H9 (cell line): ENCODE data around the gene TBC1D8. TPM values are rescaled to one million over a fixed set of nuclear protein-coding genes. Genes with fewer than 3 reads are reported as not detected.
"Not testable (repeated sequence)": the region's sequence is repeated elsewhere in the genome, so short reads cannot be mapped to it uniquely, and the experiment has no call there.

ENCODE experiments used
- DNase-seq: peaks from one replicate; pipeline ENCODE4 v3.0.0-alpha.2; 2017
- H2AFZ ChIP-seq: one replicate; pipeline ENCODE4 v1.6.1; 2013; ENCODE audit warnings: mild to moderate bottlenecking, low read length, control low read depth, moderate library complexity
- H2AK5ac ChIP-seq: 2 replicates; pipeline ENCODE4 v1.6.1; 2013; ENCODE audit warnings: low read length, control low read depth, mixed read lengths; ENCODE audit not compliant: insufficient read length
- H2BK120ac ChIP-seq: one replicate; pipeline ENCODE4 v1.6.1; 2013; ENCODE audit warnings: low read depth, mild to moderate bottlenecking, low read length, control low read depth, inconsistent platforms; ENCODE audit not compliant: poor library complexity, severe bottlenecking
- H2BK12ac ChIP-seq: 2 replicates; pipeline ENCODE4 v1.6.1; 2013; ENCODE audit warnings: low read length, control low read depth, mixed read lengths, low read depth; ENCODE audit not compliant: insufficient read length
- H2BK15ac ChIP-seq: 2 replicates; pipeline ENCODE4 v1.6.1; 2013; ENCODE audit warnings: low read depth, low read length, control low read depth
- H2BK20ac ChIP-seq: one replicate; pipeline ENCODE4 v1.6.1; 2013; ENCODE audit warnings: low read depth, mild to moderate bottlenecking, low read length, control low read depth, inconsistent platforms; ENCODE audit not compliant: poor library complexity, severe bottlenecking
- H2BK5ac ChIP-seq: 2 replicates; pipeline ENCODE4 v1.6.1; 2013; ENCODE audit warnings: low read length, control low read depth, mixed read lengths; ENCODE audit not compliant: insufficient read length
- H3K14ac ChIP-seq: 2 replicates; pipeline ENCODE4 v1.6.1; 2013; ENCODE audit warnings: low read length, control low read depth; ENCODE audit not compliant: insufficient read depth
- H3K18ac ChIP-seq: 2 replicates; pipeline ENCODE4 v1.6.1; 2013; ENCODE audit warnings: low read depth, mild to moderate bottlenecking, mixed read lengths, low read length, control low read depth; ENCODE audit not compliant: insufficient read length
- H3K23ac ChIP-seq: 2 replicates; pipeline ENCODE4 v1.6.1; 2013; ENCODE audit warnings: low read length, control low read depth, mixed read lengths, low read depth; ENCODE audit not compliant: insufficient read length
- H3K23me2 ChIP-seq: 2 replicates; pipeline ENCODE4 v1.6.1; 2013; ENCODE audit warnings: low read depth, mild to moderate bottlenecking, mixed read lengths, low read length, control low read depth; ENCODE audit not compliant: insufficient read length, poor library complexity, severe bottlenecking
- H3K27ac ChIP-seq: 2 replicates; pipeline ENCODE4 v1.5.1; 2013; ENCODE audit warnings: low read length, control low read depth, mixed read lengths, low read depth; ENCODE audit not compliant: insufficient read length
- H3K27me3 ChIP-seq: 2 replicates; pipeline ENCODE4 v1.6.1; 2013; ENCODE audit warnings: low read length, control low read depth, inconsistent platforms; ENCODE audit not compliant: insufficient read depth
- H3K4ac ChIP-seq: 2 replicates; pipeline ENCODE4 v1.6.1; 2013; ENCODE audit warnings: low read depth, mild to moderate bottlenecking, control low read depth, inconsistent platforms, low read length, moderate library complexity
- H3K4me1 ChIP-seq: 2 replicates; pipeline ENCODE4 v1.6.1; 2013; ENCODE audit warnings: low read length, control low read depth, inconsistent platforms; ENCODE audit not compliant: insufficient read depth
- H3K4me2 ChIP-seq: 2 replicates; pipeline ENCODE4 v1.6.1; 2013; ENCODE audit warnings: low read length, control low read depth, mixed read lengths; ENCODE audit not compliant: insufficient read length, insufficient read depth
- H3K56ac ChIP-seq: 2 replicates; pipeline ENCODE4 v1.6.1; 2013; ENCODE audit warnings: low read depth, mild to moderate bottlenecking, mixed read lengths, low read length, control low read depth; ENCODE audit not compliant: insufficient read length
- H3K79me1 ChIP-seq: 2 replicates; pipeline ENCODE4 v1.6.1; 2013; ENCODE audit warnings: low read depth, mild to moderate bottlenecking, moderate library complexity, low read length, control low read depth, inconsistent platforms; ENCODE audit not compliant: insufficient read depth, poor library complexity, severe bottlenecking
- H3K79me2 ChIP-seq: 2 replicates; pipeline ENCODE4 v1.6.1; 2013; ENCODE audit warnings: low read length, control low read depth, inconsistent platforms; ENCODE audit not compliant: insufficient read depth
- H3K9ac ChIP-seq: 2 replicates; pipeline ENCODE4 v1.6.1; 2013; ENCODE audit warnings: low read length, control low read depth, mixed read lengths; ENCODE audit not compliant: insufficient read length; ENCODE audit errors: extremely low read depth
- H3K9me3 ChIP-seq: one replicate; pipeline ENCODE4 v1.6.1; 2013; ENCODE audit warnings: low read depth, low read length, inconsistent platforms; ENCODE audit not compliant: control insufficient read depth
- H3T11ph ChIP-seq: one replicate; pipeline ENCODE4 v1.6.1; 2013; ENCODE audit warnings: mild to moderate bottlenecking, low read length, control low read depth, inconsistent platforms
- H4K20me1 ChIP-seq: one replicate; pipeline ENCODE4 v1.6.1; 2013; ENCODE audit not compliant: control insufficient read depth, insufficient read length, insufficient read depth
- H4K5ac ChIP-seq: 2 replicates; pipeline ENCODE4 v1.6.1; 2013; ENCODE audit warnings: low read depth, mild to moderate bottlenecking, mixed read lengths, low read length, control low read depth; ENCODE audit not compliant: insufficient read length
- H4K8ac ChIP-seq: replicated peaks from 2 replicates; pipeline ENCODE4 v1.6.1; 2013; ENCODE audit warnings: low read length, control low read depth, mixed read lengths, low read depth; ENCODE audit not compliant: insufficient read length
- H4K91ac ChIP-seq: 2 replicates; pipeline ENCODE4 v1.6.1; 2013; ENCODE audit warnings: low read depth, mild to moderate bottlenecking, moderate library complexity, mixed read lengths, low read length, control low read depth; ENCODE audit not compliant: insufficient read length
- H3K27ac Mint-ChIP-seq, 3 experiments: 2 replicates in 2 of 3; 3 replicates in 1 of 3; pipeline ENCODE4 v1.8.0; 2020 to 2021; ENCODE audit warnings: mixed read lengths in 3 of 3, mild to moderate bottlenecking in 1 of 3, moderate library complexity in 1 of 3
- H3K27me3 Mint-ChIP-seq: 2 replicates; pipeline ENCODE4 v1.8.0; 2021; ENCODE audit warnings: low read depth, mild to moderate bottlenecking, moderate library complexity, mixed read lengths
- H3K36me3 Mint-ChIP-seq, 3 experiments: 2 replicates in 2 of 3; 3 replicates in 1 of 3; pipeline ENCODE4 v1.8.0; 2020 to 2021; ENCODE audit warnings: low read depth in 3 of 3, mixed read lengths in 3 of 3; ENCODE audit not compliant: insufficient read depth in 1 of 3
- H3K4me1 Mint-ChIP-seq, 2 experiments: 2 replicates each; pipeline ENCODE4 v1.8.0; 2020; ENCODE audit warnings: mixed read lengths in 2 of 2
- H3K4me3 Mint-ChIP-seq, 2 experiments: 2 replicates in 1 of 2; 3 replicates in 1 of 2; pipeline ENCODE4 v1.8.0; 2020 to 2021; ENCODE audit warnings: mild to moderate bottlenecking in 2 of 2, mixed read lengths in 2 of 2, moderate library complexity in 1 of 2
- H3K9me3 Mint-ChIP-seq, 2 experiments: 2 replicates in 1 of 2; 3 replicates in 1 of 2; pipeline ENCODE4 v1.8.0; 2020; ENCODE audit warnings: mild to moderate bottlenecking in 2 of 2, mixed read lengths in 2 of 2, moderate library complexity in 1 of 2
- WGBS: extraction: QIAGEN DNeasy Blood & Tissue Kit; methylation state at CpG from one replicate; pipeline ENCODE4 v1.1.7; 2013; ENCODE audit warnings: missing lambda C conversion rate, low lambda C conversion rate, mixed read lengths; ENCODE audit not compliant: insufficient read length; ENCODE audit errors: extremely low coverage; 5-methylcytosine and 5-hydroxymethylcytosine counted together
- total RNA-seq: library from RNA; stranded (reverse); gene quantifications from 2 replicates; pipeline ENCODE4 v1.2.1, GENCODE V29; 2021
- TF ChIP-seq, protein P1 (sequence below): fragments of 200-600 bp; sonication (generic); conservative IDR thresholded peaks from 3 replicates; pipeline ENCODE4 v1.8.0; 2021; ENCODE audit warnings: antibody characterized with exemption, mild to moderate bottlenecking

The TBC1D8 gene
- total RNA-seq, 1 experiment from 2014 or later: 16.6 TPM

GRCh38 chr2:101052147-101052546 is 99.0 kb downstream of the TBC1D8 start:
- no peak overlapping the region for H3K27ac Mint-ChIP-seq
- Histone ChIP-seq H3K4ac (no peak overlapping the region), H3K27ac (no peak overlapping the region), H2AFZ (no peak overlapping the region), H3K18ac (no peak overlapping the region), H2BK5ac (no peak overlapping the region), H3K4me2 (no peak overlapping the region), H4K20me1 (no peaks in the 10 kb centered on the region), H2BK15ac (no peak overlapping the region), H3K56ac (no peak overlapping the region), H4K8ac (no peak overlapping the region), H3K9me3 (no peaks in the 10 kb centered on the region), H4K5ac (no peak overlapping the region), H3K14ac (no peak overlapping the region), H3T11ph (no peak overlapping the region), H3K4me1 (no peaks in the 10 kb centered on the region), H3K9ac (no peak overlapping the region), H3K79me2 (no peaks in the 10 kb centered on the region), H2BK12ac (no peak overlapping the region), H4K91ac (no peak overlapping the region), H2BK20ac (no peak overlapping the region), H2BK120ac (no peak overlapping the region), H3K27me3 (no peaks in the 10 kb centered on the region), H2AK5ac (no peak overlapping the region), H3K23ac (no peak overlapping the region), H3K23me2 (no peaks in the 10 kb centered on the region), H3K79me1 (no peaks in the 10 kb centered on the region)
- H3K4me1 Mint-ChIP-seq: peaks cover 6 to 12% of the 10 kb centered on the region in 2 experiments
- no peaks in the 10 kb centered on the region for H3K27me3 Mint-ChIP-seq
- WGBS: no CpG with 5 or more reads among the region's 5 CpGs
- peaks cover 16 to 41% (median 23%) of the 10 kb centered on the region in 3 experiments; a peak in 6 of 7 replicates for H3K36me3 Mint-ChIP-seq
- no peak overlapping the region for H3K4me3 Mint-ChIP-seq
- DNase-seq: no peak
- 0 out of 5 replicates have a peak, but pooled peaks cover 0 to 4% of the 10 kb centered on the region in 2 experiments for H3K9me3 Mint-ChIP-seq
- TF ChIP-seq, protein P1, sequence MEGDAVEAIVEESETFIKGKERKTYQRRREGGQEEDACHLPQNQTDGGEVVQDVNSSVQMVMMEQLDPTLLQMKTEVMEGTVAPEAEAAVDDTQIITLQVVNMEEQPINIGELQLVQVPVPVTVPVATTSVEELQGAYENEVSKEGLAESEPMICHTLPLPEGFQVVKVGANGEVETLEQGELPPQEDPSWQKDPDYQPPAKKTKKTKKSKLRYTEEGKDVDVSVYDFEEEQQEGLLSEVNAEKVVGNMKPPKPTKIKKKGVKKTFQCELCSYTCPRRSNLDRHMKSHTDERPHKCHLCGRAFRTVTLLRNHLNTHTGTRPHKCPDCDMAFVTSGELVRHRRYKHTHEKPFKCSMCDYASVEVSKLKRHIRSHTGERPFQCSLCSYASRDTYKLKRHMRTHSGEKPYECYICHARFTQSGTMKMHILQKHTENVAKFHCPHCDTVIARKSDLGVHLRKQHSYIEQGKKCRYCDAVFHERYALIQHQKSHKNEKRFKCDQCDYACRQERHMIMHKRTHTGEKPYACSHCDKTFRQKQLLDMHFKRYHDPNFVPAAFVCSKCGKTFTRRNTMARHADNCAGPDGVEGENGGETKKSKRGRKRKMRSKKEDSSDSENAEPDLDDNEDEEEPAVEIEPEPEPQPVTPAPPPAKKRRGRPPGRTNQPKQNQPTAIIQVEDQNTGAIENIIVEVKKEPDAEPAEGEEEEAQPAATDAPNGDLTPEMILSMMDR: no peak

GRCh38 chr2:101050886-101051285 is 100.3 kb downstream of the TBC1D8 start:
- H3K23me2 ChIP-seq, H3K27me3 ChIP-seq, H3K9me3 Mint-ChIP-seq, H3K4ac ChIP-seq, H2BK120ac ChIP-seq, H3K79me1 ChIP-seq, H3K56ac ChIP-seq, H2AFZ ChIP-seq, H4K8ac ChIP-seq, H4K5ac ChIP-seq, H3K4me2 ChIP-seq, H2BK5ac ChIP-seq, H2AK5ac ChIP-seq, H3K4me1 ChIP-seq, H4K20me1 ChIP-seq, H3K9me3 ChIP-seq, H3K27me3 Mint-ChIP-seq, H3K79me2 ChIP-seq, H4K91ac ChIP-seq, H3K9ac ChIP-seq, H3K14ac ChIP-seq, DNase-seq, H2BK15ac ChIP-seq, H3K27ac ChIP-seq, H3K27ac Mint-ChIP-seq, H3K4me3 Mint-ChIP-seq, H3T11ph ChIP-seq, H2BK12ac ChIP-seq, H3K18ac ChIP-seq, H2BK20ac ChIP-seq, H3K23ac ChIP-seq: not testable (repeated sequence)
- H3K4me1 Mint-ChIP-seq: peaks cover 16 to 21% of the 10 kb centered on the region in 2 experiments
- WGBS: no CpG with 5 or more reads among the region's 6 CpGs
- H3K36me3 Mint-ChIP-seq: peaks cover 16 to 35% (median 21%) of the 10 kb centered on the region in 3 experiments; a peak in 6 of 7 replicates
